Gastroesophageal sphincter (tissue), 4 donors: Measurements from ENCODE around the gene TMEM271. TPM values are rescaled to one million over a fixed set of nuclear protein-coding genes. Genes with fewer than 3 reads are reported as not detected.

Source experiments
- ATAC-seq: fragments of 150-250 bp; one replicate; pipeline ENCODE4 v1.9.1; 2016; ENCODE audit warnings: mild to moderate bottlenecking, moderate library complexity
- H3K27ac ChIP-seq, 4 donors: fragments of 200-600 bp; sonication (generic) in 3 of 4; 1 replicate in 3 of 4; 2 replicates in 1 of 4; pipeline ENCODE4 v1.5.1; 2016 to 2019
- H3K27me3 ChIP-seq: fragments of 200-600 bp; sonication (generic); one replicate; pipeline ENCODE4 v1.5.1; 2019
- H3K36me3 ChIP-seq, 2 donors: fragments of 200-600 bp; sonication (generic); one replicate each; pipeline ENCODE4 v1.5.1; 2019; ENCODE audit warnings: control low read depth in 1 of 2
- H3K4me1 ChIP-seq, 3 donors: fragments of 200-600 bp; sonication (generic); 1 replicate in 2 of 3; 2 replicates in 1 of 3; pipeline ENCODE4 v1.5.1; 2016 to 2019; ENCODE audit warnings: control low read depth in 2 of 3
- H3K4me3 ChIP-seq, 2 donors: fragments of 200-600 bp; sonication (generic); one replicate each; pipeline ENCODE4 v1.5.1; 2019; ENCODE audit warnings: mild to moderate bottlenecking in 1 of 2, moderate library complexity in 1 of 2
- H3K9me3 ChIP-seq, 3 donors: fragments of 200-600 bp; sonication (generic); one replicate each; pipeline ENCODE4 v1.5.1; 2017 to 2019; ENCODE audit warnings: control low read depth in 2 of 3
- CTCF ChIP-seq, 4 experiments: fragments of 200-600 bp in 2 of 4; fragments of 450-650 bp in 2 of 4; sonication (generic) in 1 of 4; IDR thresholded peaks; one replicate each; pipeline ENCODE4 v1.5.1; 2017 to 2019; ENCODE audit warnings: antibody characterized with exemption in 4 of 4, mild to moderate bottlenecking in 2 of 4, moderate library complexity in 2 of 4
- EP300 ChIP-seq: sonication (generic); formaldehyde crosslinking; IDR thresholded peaks from one replicate; pipeline ENCODE4 v1.6.1; 2017; ENCODE audit warnings: antibody characterized with exemption, mild to moderate bottlenecking
- POLR2A ChIP-seq, 2 donors: fragments of 450-650 bp; IDR thresholded peaks; one replicate each; pipeline ENCODE4 v1.6.1; 2017; ENCODE audit warnings: antibody characterized with exemption in 2 of 2, mild to moderate bottlenecking in 2 of 2, moderate library complexity in 1 of 2
- POLR2AphosphoS5 ChIP-seq: sonication (generic); formaldehyde crosslinking; IDR thresholded peaks from one replicate; pipeline ENCODE4 v1.6.1; 2017; ENCODE audit warnings: antibody characterized with exemption
- WGBS, 2 donors: methylation state at CpG; one replicate each; pipeline ENCODE4 v1.1.5; 2018; ENCODE audit warnings: low coverage in 1 of 2; 5-methylcytosine and 5-hydroxymethylcytosine counted together
- total RNA-seq, 4 donors: library from RNA; depleted of rRNA; stranded (reverse); fragments of >200 nt; gene quantifications; one replicate each; pipeline ENCODE4 v1.1.0, GENCODE V29; 2016

Gene TMEM271
- total RNA-seq, 4 donors from 2014 or later: 0.35 TPM; not detected in 3

- no peaks in the 10 kb centered on the region for H3K27me3 ChIP-seq
- H3K36me3 ChIP-seq: peaks cover 0 to 97% of the 10 kb centered on the region in 2 donors
- no peak overlapping the region for H3K27ac ChIP-seq
- H3K4me3 ChIP-seq: no peak overlapping the region
- 92 to 95% methylated on average over 4 to 15 of the region's 15 CpGs for WGBS, 2 donors
- no peak for ATAC-seq
- H3K9me3 ChIP-seq: no peaks in the 10 kb centered on the region
- TF ChIP-seq EP300 (no peak), CTCF (IDR thresholded peaks at IDR 0.05) (no peak), POLR2AphosphoS5 (no peak), POLR2A (IDR thresholded peaks at IDR 0.05) (no peak)
- H3K4me1 ChIP-seq: no peaks in the 10 kb centered on the region
Observed at GRCh38 chr4:524196-524595, 51.9 kb downstream of the TMEM271 start.

Other genes with a start within 250 kb of the TMEM271 start
- gene ZNF141, start 238.5 kb downstream of the TMEM271 start, total RNA-seq: 10 to 100 TPM; 12.6 to 30.4 (median 18.8) TPM
- 10 to 100 TPM; 10.2 to 25.2 (median 21.3) TPM for gene ZNF721, start 77.1 kb downstream of the TMEM271 start, total RNA-seq
- gene PIGG, start 77.1 kb downstream of the TMEM271 start, total RNA-seq: 10 to 100 TPM; 19.6 to 77.0 (median 42.9) TPM
- 1 to 10 TPM in 3 of 4 donors, under 1 TPM in 1; 0.81 to 5.5 (median 1.8) TPM for gene PDE6B, start 49.3 kb upstream of the TMEM271 start, total RNA-seq
- gene ATP5ME, start 98.0 kb upstream of the TMEM271 start, total RNA-seq: 100 to 1,000 TPM in 3 of 4 donors, 10 to 100 TPM in 1; 56.9 to 116 (median 106) TPM
- 10 to 100 TPM in 1 of 4 donors, 1 to 10 TPM in 3; 1.5 to 12.6 (median 3.8) TPM for gene MYL5, start 98.2 kb upstream of the TMEM271 start, total RNA-seq
- gene SLC49A3, start 112.9 kb upstream of the TMEM271 start, total RNA-seq: 1 to 10 TPM; 5.2 to 8.7 (median 7.8) TPM
- 10 to 100 TPM; 24.4 to 46.5 (median 40.7) TPM for gene PCGF3, start 129.5 kb upstream of the TMEM271 start, total RNA-seq
- under 1 TPM in 3 of 4 donors, not detected in 1; 0.31 to 0.96 (median 0.54) TPM for gene CPLX1, start 249.8 kb upstream of the TMEM271 start, total RNA-seq